HG03159 (cell line): Measurements from ENCODE around the gene UBE4B.
A peak's percentile ranks its signal among the peaks of the same experiment; 100 is the strongest.
"Not testable (repeated sequence)": the region's sequence is repeated elsewhere in the genome, so short reads cannot be mapped to it uniquely, and the experiment has no call there.

Experiments used
- ATAC-seq: cut with Tn5 transposase; IDR thresholded peaks from one replicate; pipeline ENCODE4 v1.9.1; 2021; ENCODE audit warnings: mild to moderate bottlenecking, moderate library complexity; ENCODE audit not compliant: unreplicated experiment

UBE4B gene

DNA sequence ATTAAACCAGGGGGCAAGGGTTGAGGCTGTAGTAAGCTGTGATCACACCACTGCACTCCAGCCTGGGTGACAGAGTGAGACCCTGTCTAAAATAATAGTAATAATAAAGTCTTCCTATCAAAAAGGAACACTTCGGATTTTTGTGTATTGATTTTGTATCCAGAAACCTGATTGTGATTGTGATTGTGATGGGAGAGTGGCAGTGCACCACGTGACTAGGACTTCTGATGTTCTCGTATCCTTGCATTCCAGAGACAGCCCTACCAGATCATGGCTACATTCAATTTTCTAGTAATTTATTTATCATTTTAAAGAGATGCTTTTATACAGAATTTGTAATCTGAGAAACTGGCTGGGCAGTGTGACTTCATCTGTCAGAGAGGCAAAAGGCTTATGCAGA lies 175.1 kb downstream of the UBE4B start:
- ATAC-seq: no peak

DNA sequence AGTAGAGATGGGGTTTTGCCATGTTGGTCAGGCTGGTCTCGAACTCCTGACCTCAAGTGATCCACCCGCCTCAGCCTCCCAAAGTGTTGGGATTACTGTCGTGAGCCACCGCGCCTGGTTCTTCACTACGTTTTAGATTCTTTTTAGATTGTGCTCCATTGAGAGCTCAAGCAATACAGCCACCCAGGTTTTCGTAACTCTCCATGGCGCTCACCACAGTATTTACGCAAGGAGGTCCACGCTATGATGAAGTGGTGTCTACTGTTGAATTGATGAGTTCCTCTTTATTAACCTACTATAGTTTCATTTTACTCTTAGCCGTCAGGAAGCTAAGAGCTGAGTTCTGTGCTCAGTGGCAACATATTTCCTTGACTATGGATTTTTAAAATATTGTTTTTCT lies 175.8 kb downstream of the UBE4B start:
- no peak for ATAC-seq

DNA sequence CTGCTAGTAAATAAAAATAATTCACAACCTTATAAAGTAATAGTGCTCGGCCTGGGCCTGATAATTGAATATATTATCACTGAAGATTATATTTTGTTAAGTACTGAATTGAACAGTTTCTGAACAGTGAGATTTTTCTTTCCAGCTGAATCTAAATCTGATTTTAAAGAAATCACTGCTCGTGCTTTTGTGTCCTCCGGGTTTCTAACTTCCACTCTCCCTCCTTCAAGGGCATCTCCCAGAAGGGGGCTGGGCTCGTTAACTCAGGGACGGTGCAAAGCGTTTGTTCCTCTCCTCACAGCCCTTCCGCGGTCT lies 176.8 kb downstream of the UBE4B start:
- no peak for ATAC-seq

DNA sequence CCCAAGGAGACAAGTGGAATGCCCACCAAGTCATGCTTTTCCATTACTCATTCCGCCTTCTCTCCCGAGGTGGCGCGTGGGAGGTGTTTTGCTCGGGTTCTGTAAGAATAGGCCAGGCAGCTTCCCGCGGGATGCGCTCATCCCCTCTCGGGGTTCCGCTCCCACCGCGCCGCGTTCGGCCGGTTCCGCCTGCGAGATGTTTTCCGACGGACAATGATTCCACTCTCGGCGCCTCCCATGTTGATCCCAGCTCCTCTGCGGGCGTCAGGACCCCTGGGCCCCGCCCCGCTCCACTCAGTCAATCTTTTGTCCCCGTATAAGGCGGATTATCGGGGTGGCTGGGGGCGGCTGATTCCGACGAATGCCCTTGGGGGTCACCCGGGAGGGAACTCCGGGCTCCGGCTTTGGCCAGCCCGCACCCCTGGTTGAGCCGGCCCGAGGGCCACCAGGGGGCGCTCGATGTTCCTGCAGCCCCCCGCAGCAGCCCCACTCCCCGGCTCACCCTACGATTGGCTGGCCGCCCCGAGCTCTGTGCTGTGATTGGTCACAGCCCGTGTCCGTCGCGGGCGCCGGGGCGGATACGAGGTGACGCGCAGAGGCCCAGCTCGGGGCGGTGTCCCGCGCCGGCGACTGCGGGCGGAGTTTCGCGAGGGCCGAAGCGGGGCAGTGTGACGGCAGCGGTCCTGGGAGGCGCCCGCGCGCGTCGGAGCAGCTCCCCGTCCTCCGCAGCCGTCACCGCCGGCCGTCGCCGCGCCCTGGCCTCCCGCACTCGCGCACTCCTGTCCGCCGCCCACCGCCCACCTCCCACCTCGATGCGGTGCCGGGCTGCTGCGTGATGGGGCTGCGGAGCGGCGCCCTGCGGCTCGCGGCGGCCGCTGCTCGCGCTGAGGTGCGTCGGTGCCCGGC lies 177.4 kb downstream of the UBE4B start, which contains the start of gene KIF1B:
TSS of gene KIF1B (plus strand) at position 666 of the 906 bp plus-strand sequence. CDS start 21,759 bp downstream, outside the sequence.
- ATAC-seq: peak; percentile 95

DNA sequence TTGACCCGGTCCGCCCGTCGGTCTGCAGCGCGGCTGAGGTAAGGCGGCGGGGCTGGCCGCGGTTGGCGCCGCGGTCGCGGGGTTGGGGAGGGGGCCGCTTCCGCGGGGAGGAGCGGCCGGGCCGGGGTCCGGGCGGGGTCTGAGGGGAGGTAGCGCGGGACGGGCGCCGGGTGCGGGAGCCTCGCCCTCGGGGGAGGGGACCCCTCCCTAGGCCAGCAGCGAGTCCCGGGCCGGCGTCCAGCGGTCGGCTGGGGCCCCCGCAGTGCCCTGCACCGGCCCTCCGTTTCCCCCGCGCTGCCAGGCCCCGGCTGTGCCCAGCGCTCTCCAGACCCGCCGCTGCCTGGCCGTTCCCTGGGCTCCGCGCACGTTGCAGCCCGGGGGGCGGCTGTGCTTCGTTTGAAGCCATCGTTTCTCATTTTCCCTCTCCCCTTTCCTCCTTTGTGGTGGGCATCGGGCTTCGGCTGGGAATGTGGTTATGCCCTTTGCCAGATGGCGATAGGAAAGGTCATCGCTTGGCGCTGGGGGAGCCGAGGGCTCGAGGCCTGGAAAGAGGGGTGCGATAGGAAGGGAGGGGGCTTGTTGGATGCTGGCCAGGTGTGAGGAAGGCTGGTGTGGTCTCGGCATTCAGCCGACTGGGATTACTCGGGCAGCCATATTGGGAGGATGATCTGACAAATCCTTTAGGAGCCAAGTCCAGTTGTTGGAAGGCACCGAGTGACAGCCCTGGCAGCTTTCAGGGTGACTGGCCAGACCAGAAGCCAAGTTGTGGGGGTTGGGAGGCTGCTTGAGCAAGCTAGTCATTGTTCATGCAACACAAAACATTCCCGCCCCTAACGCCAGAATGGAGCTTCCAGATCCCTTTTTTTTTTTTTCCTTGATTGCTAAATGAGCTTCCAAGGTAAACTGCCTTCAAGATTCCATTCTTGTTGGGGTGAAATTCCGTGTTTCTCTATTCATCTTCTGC lies 178.4 kb downstream of the UBE4B start:
- no peak for ATAC-seq

DNA sequence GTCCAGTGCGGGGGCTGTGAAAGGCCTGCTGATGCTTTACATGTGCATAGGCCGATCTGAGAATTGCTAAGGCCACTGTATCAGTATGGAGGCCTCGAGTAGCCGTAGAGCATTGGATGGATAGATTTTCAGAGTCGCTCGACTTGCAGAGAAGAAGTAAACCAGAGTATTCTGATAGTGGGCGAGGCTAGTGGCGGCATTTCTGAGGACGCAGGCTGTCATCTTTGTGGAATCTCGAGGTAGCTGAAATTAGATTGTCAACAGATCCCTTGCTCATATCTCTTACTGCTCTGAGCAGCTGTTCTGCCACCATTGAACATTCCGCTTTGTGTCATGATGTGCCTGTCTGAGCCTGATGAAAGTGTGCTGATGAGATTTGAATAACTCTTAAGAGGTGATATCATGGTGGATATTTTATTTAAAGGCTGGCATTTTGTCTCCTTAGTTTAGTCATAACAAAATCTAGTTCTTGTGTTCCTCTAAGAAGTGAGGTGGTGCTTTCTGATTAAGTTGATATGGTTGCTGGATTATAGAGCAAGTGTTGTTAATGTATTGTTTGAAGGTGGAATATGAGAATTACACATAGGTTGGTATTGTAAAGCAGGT lies 179.2 kb downstream of the UBE4B start:
- no peak for ATAC-seq

DNA sequence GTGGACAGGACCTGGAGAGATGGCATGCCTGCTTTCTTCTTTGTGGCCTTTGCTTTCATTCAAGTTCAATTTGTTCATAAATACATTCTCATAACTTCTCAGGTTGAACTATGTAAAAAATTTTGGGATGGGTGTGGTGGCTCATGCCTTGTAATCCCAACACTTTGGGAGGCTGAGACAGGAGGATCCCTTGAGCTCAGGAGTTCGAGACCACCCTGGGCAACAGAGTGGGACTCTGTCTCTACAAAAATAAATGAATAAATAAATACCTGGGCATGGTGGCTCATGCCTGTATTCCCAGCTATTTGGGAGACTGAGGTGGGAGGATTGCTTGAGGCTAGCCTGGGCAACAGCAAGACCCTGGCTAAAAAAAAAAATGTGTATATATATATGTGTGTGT lies 179.7 kb downstream of the UBE4B start:
- no peak for ATAC-seq

DNA sequence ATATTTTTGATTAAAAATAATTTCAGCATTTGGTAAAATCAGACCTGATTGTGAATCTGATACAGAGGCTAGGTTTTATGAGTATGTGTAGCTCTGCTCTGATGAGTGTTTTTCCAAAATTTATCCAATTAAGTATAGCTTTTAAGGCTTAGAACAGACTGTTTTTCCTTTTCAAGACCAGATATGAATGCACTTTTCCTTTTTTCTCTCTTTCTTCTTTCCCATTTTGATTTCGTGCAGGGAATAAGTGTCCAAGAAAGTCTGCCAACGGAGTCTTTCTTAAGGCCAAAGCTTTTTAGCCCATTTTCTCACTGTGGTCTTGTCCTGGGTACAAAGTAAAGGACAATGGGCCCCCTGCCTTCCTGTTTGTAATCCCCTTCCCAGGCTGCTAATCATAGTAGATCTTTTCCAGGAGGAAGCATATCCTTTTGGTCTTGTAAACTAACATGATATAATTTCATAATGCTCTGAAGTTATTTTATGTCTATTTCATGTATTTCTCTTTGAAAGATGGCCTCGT lies 180.5 kb downstream of the UBE4B start:
- ATAC-seq: no peak

DNA sequence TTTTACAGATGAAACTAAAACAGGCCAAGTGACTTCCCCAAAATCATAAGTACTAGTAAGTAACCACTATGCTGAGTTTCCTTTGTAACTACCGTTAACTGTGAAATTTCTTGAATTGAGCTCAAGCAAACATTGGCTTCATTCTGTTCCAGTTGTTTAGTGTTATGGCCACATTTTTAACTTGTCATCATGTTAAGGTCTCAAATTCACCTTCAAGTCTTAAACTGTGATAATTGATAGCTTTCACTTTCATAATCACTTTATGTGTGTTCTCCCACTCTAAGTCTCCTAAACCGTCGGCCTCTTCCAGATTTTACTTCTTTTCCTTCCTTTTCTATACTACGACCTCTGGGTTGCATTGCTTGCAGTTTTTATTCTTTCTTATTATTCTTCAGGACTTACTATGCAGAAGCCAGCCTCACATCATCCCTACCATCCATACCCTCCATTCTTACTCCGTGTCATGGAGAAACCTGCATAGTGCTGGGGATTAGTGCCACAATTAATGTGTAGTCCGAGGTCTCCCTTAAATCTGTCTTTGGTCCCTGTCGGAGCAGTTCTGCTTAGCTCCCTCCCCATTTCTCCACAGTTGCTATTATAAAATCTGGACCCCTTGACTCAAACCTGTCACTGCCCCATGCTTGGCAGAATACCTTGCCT lies 183.5 kb downstream of the UBE4B start:
- ATAC-seq: no peak

DNA sequence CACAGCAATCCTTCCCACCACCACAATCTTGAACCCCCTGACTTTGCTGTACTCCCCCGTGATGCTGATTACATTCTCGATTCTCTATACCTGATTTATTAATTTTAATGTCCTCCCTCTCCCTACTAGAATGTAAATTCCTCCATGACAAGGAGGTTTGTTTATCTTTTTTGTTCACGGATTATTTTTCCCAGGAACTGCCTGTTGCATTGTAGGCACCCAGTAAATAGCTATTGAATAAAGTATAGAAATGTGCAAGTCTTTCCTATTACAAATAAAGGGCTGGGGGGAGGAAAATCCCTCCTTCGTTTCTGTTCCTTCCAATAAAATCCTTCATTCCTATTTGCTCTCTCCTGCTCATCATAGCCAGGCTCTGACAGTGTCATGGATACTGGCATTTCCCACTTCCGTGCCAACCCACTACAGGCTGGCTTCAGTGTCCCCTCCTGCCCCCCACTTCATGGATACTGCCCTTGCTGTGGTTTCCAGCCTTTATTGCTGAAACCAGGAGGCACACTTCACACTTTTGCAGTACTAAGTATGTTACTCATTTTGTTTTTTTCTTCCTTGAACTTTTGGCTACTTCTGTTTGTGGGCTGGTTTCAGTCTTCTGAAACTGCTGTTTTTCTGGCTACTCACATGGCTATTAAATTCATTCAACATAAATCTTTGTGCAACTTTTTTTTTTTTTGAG lies 185.1 kb downstream of the UBE4B start:
- no peak for ATAC-seq

DNA sequence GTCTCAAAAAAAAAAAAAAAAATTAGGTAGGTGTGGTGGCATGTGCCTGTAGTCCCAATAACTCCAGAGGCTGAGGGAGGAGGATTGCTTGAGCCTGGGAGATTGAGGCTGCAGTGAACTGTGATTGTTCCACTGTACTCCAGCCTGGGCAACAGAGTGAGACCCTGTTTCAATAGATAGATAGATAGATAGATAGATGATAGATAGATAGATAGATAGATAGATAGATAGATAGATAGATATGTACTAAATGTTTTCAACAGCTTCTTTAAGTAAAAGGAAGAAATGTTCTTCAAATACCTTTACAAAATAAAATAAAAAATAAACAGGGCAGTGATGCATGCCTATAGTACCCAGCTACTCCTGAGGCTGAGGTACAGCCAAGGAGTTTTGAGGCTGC lies 187.4 kb downstream of the UBE4B start:
- ATAC-seq: no peak

DNA sequence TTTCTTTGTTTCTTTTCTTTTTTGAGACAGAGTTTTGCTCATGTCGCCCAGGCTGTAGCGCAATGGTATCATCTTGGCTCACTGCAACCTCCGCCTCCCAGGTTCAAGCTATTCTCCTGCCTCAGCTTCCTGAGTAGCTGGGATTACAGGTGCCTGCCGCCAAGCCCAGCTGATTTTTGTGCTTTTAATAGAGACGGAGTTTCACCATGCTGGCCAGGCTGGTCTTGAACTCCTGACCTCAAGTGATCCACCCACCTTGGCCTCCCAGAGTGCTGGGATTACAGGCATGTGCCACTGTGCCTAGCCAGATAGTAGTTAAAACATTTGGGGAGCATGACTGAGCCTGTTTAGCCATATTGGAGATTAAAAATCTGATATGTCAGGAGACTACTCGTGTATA lies 187.9 kb downstream of the UBE4B start:
- ATAC-seq: not testable (repeated sequence)

DNA sequence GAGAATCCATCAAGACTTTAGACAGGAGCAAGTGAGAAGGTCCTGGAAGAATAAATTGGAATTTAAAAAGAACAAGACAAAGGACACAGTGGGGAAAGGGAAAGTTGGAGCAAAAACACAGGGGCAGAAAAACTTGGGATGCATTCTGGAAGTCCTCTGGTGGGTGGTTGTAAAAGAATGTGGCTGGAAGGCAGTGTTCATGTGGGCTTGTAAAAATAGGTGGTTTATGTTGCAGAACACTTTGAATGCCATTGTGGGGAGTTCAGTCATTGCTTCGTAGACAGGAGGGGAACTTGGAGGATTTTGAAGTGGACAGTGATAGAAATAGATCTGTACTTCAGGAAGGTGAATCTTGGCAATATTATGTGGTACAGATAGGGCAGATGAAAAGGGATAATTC lies 192.8 kb downstream of the UBE4B start:
- ATAC-seq: no peak

DNA sequence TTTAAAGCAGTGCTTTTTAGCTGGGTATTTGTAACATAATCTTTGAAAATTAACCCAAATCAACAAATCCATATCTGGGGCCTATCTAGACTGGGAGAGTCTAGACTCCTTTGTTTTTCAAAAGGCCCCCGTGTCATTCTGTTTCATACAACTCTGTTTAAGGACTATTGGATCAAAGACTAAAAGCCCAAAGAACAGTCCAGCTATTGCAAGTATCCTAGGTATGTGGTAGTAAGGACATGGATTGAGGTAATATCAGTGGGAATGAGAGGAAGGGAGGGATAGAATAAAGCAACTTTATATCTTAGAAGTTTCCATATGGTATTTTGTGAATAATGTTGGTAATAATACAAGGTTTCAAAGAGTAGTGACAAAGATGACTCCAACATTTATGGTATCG lies 195.8 kb downstream of the UBE4B start:
- ATAC-seq: no peak

DNA sequence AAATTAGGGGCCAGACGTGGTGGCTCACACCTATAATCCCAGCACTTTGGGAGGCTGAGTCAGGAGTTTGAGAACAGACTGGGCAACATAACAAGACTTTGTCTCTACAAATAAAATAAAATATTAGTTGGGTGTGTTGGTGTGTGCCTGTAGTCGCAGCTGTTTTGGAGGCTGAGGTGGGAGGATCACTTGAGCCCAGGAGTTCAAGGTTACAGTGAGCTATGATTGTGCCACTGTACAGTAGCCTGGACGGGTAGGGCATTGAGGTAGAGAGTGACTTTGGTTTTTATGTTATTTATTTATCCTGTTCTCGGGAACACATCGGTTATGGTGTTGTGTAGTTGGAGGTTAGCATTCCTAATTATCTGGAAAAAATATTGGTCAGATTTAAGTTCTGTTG lies 197.1 kb downstream of the UBE4B start:
- no peak for ATAC-seq
